Measurements from ENCODE around the gene NPB. TPM values are rescaled to one million over a fixed set of nuclear protein-coding genes. Genes with fewer than 3 reads are reported as not detected.
A peak's percentile ranks its signal among the peaks of the same experiment; 100 is the strongest.

NPB gene
- total and polyA plus RNA-seq, 4 experiments from 2014 or later, result 0.61 to 0.79 TPM; not detected in 2

DNA sequence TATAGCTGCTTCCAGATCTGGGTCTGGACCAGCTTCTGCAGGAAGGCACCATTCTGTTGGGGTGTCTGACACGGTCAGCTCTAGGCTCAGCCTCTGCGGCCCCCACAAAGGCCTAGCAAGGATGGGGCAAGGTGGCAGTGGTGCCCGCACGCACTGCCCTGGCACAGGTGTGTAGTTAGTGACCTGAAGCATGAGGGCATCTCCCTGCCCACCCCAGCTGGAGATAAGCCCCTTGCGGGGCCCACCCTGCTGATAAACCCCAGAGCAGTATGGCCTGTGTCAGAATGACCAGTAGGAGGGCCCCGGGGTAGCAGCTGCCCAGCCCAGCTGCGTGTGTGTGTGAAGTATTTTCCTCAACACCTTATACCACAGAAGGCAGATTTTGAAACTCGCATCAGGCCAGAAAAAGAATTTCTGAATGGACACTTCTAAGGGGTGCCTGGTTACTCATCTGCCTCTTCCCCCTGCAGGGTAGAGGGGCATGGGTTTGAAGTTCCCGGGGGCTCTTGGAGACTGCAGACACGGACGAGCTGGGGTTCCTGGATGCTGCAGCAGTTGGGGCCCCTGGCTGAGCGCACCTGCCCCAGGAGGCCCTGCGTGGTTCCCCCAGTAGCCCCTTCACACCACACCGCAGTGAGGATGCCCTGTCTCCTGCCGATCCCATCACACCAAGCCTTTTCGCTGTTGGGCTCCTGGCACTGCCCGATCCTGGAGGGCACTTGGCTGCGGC lies 35.4 kb upstream of the NPB start:
- intact Hi-C loops (cut with micrococcal nuclease), result loop anchor here (10.0 kb wide), 1 partner anchor 428 kb away; no protein-coding TSS in a partner anchor
- H3K36me3 ChIP-seq (ENCODE audit: insufficient read depth, low read length), result peaks cover 26% of the 10 kb centered on the region
- no peaks in the 10 kb centered on the region for H3K9me3 ChIP-seq (ENCODE audit: control insufficient read depth in 1 of 2, low read length in 2 of 2)
- H3K27ac Mint-ChIP-seq, result peak overlapping the region in 6 of 7 donors; percentile 37 to 99 (median 72)
- ChIA-PET POLR2A (ENCODE audit: partially characterized antibody) (interaction anchor here (0.8 to 2.1 kb wide), 12 partner anchors 12 to 164 kb away, joined by 3 to 7 read pairs (median 4); partner anchors contain the start of genes MCRIP1, MRPL12 and NPB), CTCF (ENCODE audit: partially characterized antibody) (interaction anchor here (1.0 kb wide), 1 partner anchor 44 kb away, joined by 3 read pairs; no protein-coding TSS in a partner anchor)
- H3K4me3 Mint-ChIP-seq, result peak overlapping the region in 3 of 8 donors; percentile 15 to 59 (median 54)
- peak in 1 of 5 donors; percentile 34 for DNase-seq
- H3K4me1 Mint-ChIP-seq, result peaks cover 16 to 53% (median 36%) of the 10 kb centered on the region in 4 donors
- no peak overlapping the region for H3K27ac ChIP-seq (ENCODE audit: low read depth, low read length)
- no peaks in the 10 kb centered on the region for H3K27me3 Mint-ChIP-seq
- H3K4me1 ChIP-seq (ENCODE audit: insufficient read depth, low read length), result peaks cover 47% of the 10 kb centered on the region
- H3K36me3 Mint-ChIP-seq, result peaks cover 8 to 35% of the 10 kb centered on the region in 2 donors
- H3K27me3 ChIP-seq (ENCODE audit: insufficient read depth, low read length), result no peaks in the 10 kb centered on the region
- no peak overlapping the region for H3K4me3 ChIP-seq (ENCODE audit: low read length in 2 of 2)
- H3K9me3 Mint-ChIP-seq, result peaks cover 0 to 13% (median 0%) of the 10 kb centered on the region in 8 donors

DNA sequence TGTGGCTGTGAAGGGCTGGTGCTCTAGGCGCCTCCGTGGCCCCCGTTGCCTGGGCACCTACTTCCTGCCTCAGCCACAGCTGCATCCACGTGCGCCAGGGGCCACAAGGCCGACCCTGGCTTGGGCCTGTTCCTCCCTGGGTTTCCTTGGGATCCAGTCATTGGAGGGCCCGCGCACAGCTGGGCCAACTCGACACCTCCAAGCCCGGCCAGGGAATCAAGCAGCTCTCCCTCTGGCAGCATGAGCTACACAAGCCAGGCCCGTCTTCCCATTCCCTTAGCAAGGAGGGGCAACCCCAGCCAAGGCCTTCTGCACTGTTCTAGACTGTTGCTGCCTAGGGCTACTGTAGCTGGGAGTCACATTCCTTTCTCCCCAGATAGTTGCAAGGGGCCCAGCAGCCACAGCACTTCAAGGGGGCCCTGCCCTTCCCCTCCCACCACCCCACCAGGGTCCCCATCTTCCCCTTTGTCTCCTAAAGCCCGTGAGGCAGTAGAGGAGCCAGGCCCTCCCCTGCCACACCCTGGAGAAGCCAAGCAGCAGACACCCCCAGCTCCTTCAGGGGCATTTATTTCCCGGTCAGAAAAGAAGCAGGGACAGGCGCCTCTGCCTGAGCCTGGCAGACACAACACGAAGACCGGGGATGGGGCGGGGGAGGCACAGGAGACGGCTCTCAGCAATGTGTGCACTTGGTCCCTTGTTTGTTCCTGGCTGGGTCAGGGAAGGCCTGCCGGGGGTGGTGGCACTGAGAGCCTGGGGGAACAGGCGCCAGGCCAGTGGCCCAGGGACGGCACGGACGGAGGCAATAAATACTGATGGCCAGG lies 34.7 kb upstream of the NPB start:
- Histone ChIP-seq H3K9me3 (ENCODE audit: control insufficient read depth in 1 of 2, low read length in 2 of 2) (no peaks in the 10 kb centered on the region), H3K27me3 (ENCODE audit: insufficient read depth, low read length) (no peaks in the 10 kb centered on the region), H3K4me1 (ENCODE audit: insufficient read depth, low read length) (peaks cover 48% of the 10 kb centered on the region), H3K4me3 (ENCODE audit: low read length in 2 of 2) (no peak overlapping the region), H3K36me3 (ENCODE audit: insufficient read depth, low read length) (peaks cover 26% of the 10 kb centered on the region), H3K27ac (ENCODE audit: low read depth, low read length) (no peak overlapping the region)
- DNase-seq, result peak in 2 of 5 donors; percentile 22 to 23
- peak overlapping the region in 2 of 8 donors; percentile 54 to 59 for H3K4me3 Mint-ChIP-seq
- H3K27me3 Mint-ChIP-seq, result no peaks in the 10 kb centered on the region
- H3K4me1 Mint-ChIP-seq, result peaks cover 16 to 53% (median 37%) of the 10 kb centered on the region in 4 donors
- ChIA-PET CTCF (ENCODE audit: partially characterized antibody) (interaction anchor here (1.0 kb wide), 1 partner anchor 45 kb away, joined by 3 read pairs; no protein-coding TSS in a partner anchor), POLR2A (ENCODE audit: partially characterized antibody) (interaction anchor here (0.8 to 2.1 kb wide), 9 partner anchors 15 to 165 kb away, joined by 3 to 7 read pairs (median 4); partner anchors contain the start of genes MCRIP1, MRPL12 and NPB)
- intact Hi-C loops (cut with micrococcal nuclease), result loop anchor here (10.0 kb wide), 1 partner anchor 427 kb away; no protein-coding TSS in a partner anchor
- H3K36me3 Mint-ChIP-seq, result peaks cover 8 to 35% of the 10 kb centered on the region in 2 donors
- H3K27ac Mint-ChIP-seq, result peak overlapping the region; percentile 37 to 99 (median 68)
- peaks cover 0 to 13% (median 0%) of the 10 kb centered on the region in 8 donors for H3K9me3 Mint-ChIP-seq

GRCh38 chr17:81867991-81868673 lies 33.9 kb upstream of the NPB start:
- H3K4me3 Mint-ChIP-seq, result peak overlapping the region in 2 of 8 donors; percentile 43 to 65
- POLR2A ChIA-PET (ENCODE audit: partially characterized antibody), result interaction anchor here (1.1 to 3.9 kb wide), 7 partner anchors 18 to 355 kb away, joined by 3 to 40 read pairs (median 7); partner anchors contain the start of genes ACTG1, MAFG and MCRIP1

GRCh38 chr17:81868674-81869220 lies 33.3 kb upstream of the NPB start:
- Histone ChIP-seq H3K4me1 (ENCODE audit: insufficient read depth, low read length) (peaks cover 51% of the 10 kb centered on the region), H3K9me3 (ENCODE audit: control insufficient read depth in 1 of 2, low read length in 2 of 2) (no peaks in the 10 kb centered on the region), H3K27ac (ENCODE audit: low read depth, low read length) (peak overlapping the region; percentile 91), H3K36me3 (ENCODE audit: insufficient read depth, low read length) (peaks cover 26% of the 10 kb centered on the region), H3K4me3 (ENCODE audit: low read length in 2 of 2) (no peak overlapping the region), H3K27me3 (ENCODE audit: insufficient read depth, low read length) (no peaks in the 10 kb centered on the region)
- no peak for DNase-seq
- Mint-ChIP-seq H3K36me3 (peaks cover 8 to 25% of the 10 kb centered on the region in 2 donors), H3K27me3 (no peaks in the 10 kb centered on the region), H3K4me1 (peaks cover 8 to 50% (median 33%) of the 10 kb centered on the region in 4 donors), H3K27ac (peak overlapping the region in 4 of 7 donors; percentile 30 to 61 (median 42)), H3K4me3 (peak overlapping the region in 2 of 8 donors; percentile 20 to 46), H3K9me3 (peaks cover 0 to 8% (median 0%) of the 10 kb centered on the region in 8 donors)
- ChIA-PET CTCF (ENCODE audit: partially characterized antibody) (interaction anchor here (0.8 to 1.2 kb wide), 2 partner anchors 10 to 35 kb away, joined by 3 to 5 read pairs; partner anchors contain the start of gene MCRIP1), POLR2A (ENCODE audit: partially characterized antibody) (interaction anchor here (1.0 to 5.2 kb wide), 11 partner anchors 8 to 355 kb away, joined by 3 to 99 read pairs (median 11); partner anchors contain the start of genes ACTG1, MAFG, MCRIP1 and MRPL12)
- intact Hi-C loops (cut with micrococcal nuclease), result loop anchor here (10.0 kb wide), 1 partner anchor 426 kb away; no protein-coding TSS in a partner anchor

More at GRCh38 chr17:81867991-81868673, 33.9 kb upstream of the NPB start:
- CTCF ChIA-PET (ENCODE audit: partially characterized antibody), result no interaction called here
- intact Hi-C loops (cut with micrococcal nuclease), result loop anchor here (10.0 kb wide), 1 partner anchor 427 kb away; no protein-coding TSS in a partner anchor
- Histone ChIP-seq H3K4me3 (ENCODE audit: low read length in 2 of 2) (no peak overlapping the region), H3K27me3 (ENCODE audit: insufficient read depth, low read length) (no peaks in the 10 kb centered on the region), H3K9me3 (ENCODE audit: control insufficient read depth in 1 of 2, low read length in 2 of 2) (no peaks in the 10 kb centered on the region), H3K4me1 (ENCODE audit: insufficient read depth, low read length) (peaks cover 52% of the 10 kb centered on the region), H3K36me3 (ENCODE audit: insufficient read depth, low read length) (peaks cover 26% of the 10 kb centered on the region), H3K27ac (ENCODE audit: low read depth, low read length) (no peak overlapping the region)
- H3K27ac Mint-ChIP-seq, result peak overlapping the region in 4 of 7 donors; percentile 68 to 99 (median 86)
- H3K4me1 Mint-ChIP-seq, result peaks cover 13 to 54% (median 38%) of the 10 kb centered on the region in 4 donors
- no peaks in the 10 kb centered on the region for H3K27me3 Mint-ChIP-seq
- peaks cover 0 to 11% (median 0%) of the 10 kb centered on the region in 8 donors for H3K9me3 Mint-ChIP-seq
- DNase-seq, result peak in 1 of 5 donors; percentile 12
- H3K36me3 Mint-ChIP-seq, result peaks cover 8 to 30% of the 10 kb centered on the region in 2 donors

DNA sequence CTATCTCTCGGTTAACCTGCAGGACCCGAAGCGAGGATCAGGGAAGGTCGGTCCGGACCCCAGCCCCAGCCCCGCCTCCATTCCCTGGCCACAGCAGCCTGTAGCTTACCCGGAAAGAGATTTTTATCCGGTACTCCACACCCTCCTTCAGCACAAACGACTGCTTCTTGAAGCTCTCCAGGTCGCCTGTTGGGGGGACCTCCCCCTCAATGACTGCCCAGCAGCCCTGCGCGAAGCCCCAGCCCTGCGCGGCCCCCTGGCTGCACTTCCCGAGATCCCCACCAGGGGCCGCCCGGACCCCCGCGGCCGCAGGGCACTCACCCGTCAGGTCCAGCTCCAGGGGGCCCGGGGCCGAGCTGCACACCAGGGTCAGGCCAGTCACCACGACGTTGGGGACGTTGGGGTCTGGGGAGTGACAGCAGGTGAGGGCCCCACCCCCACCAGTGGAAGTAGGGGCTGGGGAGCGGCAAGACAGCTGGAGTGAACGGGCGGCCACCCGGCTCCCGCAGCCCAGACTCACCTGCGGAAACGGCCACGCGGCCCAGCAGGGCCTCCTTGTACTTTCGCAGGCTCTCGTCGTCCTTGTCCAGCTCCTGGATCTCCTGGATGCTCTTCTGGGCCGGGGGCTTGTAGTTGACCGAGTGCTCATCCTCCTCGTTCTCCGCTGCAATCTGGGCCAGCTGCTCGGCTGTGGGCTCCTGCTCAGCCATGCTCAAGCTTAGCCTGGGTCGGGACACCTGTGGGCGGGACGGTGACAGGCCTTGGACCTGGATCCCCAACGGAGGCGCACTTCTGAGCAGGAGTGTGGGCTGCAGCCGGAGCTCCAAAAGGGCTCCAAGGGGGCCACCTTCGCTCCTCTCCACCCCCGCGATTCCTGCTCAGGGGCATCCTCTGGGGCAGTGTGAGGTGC lies 32.6 kb upstream of the NPB start:
- peaks cover 8 to 58% (median 34%) of the 10 kb centered on the region in 4 donors for H3K4me1 Mint-ChIP-seq

More for the DNA sequence above, 32.6 kb upstream of the NPB start:
- Mint-ChIP-seq H3K27me3 (no peaks in the 10 kb centered on the region), H3K36me3 (peaks cover 8 to 25% of the 10 kb centered on the region in 2 donors), H3K27ac (peak overlapping the region; percentile 93 to 98 (median 95)), H3K9me3 (peaks cover 0 to 7% (median 0%) of the 10 kb centered on the region in 8 donors), H3K4me3 (peak overlapping the region; percentile 85 to 92 (median 88))
- Histone ChIP-seq H3K4me3 (ENCODE audit: low read length in 2 of 2) (peak overlapping the region; percentile 63 to 78), H3K36me3 (ENCODE audit: insufficient read depth, low read length) (peaks cover 26% of the 10 kb centered on the region), H3K27me3 (ENCODE audit: insufficient read depth, low read length) (no peaks in the 10 kb centered on the region), H3K9me3 (ENCODE audit: control insufficient read depth in 1 of 2, low read length in 2 of 2) (no peaks in the 10 kb centered on the region), H3K27ac (ENCODE audit: low read depth, low read length) (peak overlapping the region; percentile 91), H3K4me1 (ENCODE audit: insufficient read depth, low read length) (peaks cover 55% of the 10 kb centered on the region)
- intact Hi-C loops (cut with micrococcal nuclease), result loop anchor here (2.0 to 10.0 kb wide), 3 partner anchors 37 to 425 kb away; partner anchors contain the start of genes MCRIP1 and PCYT2
- CTCF ChIA-PET (ENCODE audit: partially characterized antibody), result interaction anchor here (0.7 to 1.2 kb wide), 5 partner anchors 10 to 58 kb away, joined by 3 to 5 read pairs (median 3); partner anchors contain the start of genes MAFG and MCRIP1
- POLR2A ChIA-PET (ENCODE audit: partially characterized antibody), result interaction anchor here (0.8 to 5.2 kb wide), 20 partner anchors 9 to 359 kb away, joined by 3 to 99 read pairs (median 6); partner anchors contain the start of genes ACTG1, ALYREF, ANAPC11 and MAFG
- DNase-seq, result peak in 2 of 5 donors; percentile 17 to 29
